NCI-H82 (cell line): ENCODE measurements around the gene EIF4G2.
"Not testable (repeated sequence)": the region's sequence is repeated elsewhere in the genome, so short reads cannot be mapped to it uniquely, and the experiment has no call there.

Source experiments
- DNase-seq: peaks from one replicate; lab custom pipeline; 2025; lab: John Stamatoyannopoulos, UW

The EIF4G2 gene

DNA sequence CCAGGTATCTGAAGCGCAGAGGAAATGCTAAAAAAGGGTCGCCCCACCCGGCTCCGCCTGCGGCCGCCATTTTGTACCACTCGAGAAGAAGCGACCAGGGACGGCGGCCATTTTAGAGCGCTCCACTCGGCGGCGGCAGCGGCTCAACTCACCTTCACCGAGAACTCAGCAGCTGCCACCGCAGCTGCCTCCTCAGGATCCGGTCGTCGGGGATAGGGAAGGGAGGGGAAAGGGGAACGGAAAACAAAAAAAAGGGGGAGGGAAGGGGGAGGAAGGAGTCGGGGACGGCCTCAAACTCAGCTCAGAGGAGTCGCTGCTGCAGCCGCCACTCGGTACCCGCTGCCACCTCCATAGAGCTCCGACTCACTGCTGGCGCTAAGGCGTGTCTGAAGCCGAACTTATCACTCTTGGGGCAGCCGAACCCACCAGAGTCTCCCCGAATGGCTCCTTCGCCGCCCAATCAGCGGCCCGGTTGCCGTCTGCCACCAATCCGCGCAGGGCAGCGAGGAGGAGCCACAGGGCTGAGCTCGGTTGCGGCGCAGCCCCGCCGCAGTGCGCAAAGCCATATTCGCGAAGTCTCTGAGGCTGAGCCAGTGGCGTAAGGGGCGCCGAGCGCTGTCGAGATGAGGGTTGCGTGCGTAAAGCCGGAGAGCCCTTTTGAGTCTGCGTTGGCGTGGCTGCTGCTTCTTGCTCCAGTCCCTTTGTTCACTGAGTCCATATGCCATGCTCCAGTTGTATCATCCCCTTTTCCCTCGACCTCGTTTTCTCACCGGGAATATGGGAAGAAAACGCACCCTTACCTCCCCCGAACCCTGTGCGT, at the start of gene EIF4G2:
EIF4G2 (minus strand) TSS at position 374 of the 820 bp plus-strand sequence.
- DNase-seq: peak; percentile 98

DNA sequence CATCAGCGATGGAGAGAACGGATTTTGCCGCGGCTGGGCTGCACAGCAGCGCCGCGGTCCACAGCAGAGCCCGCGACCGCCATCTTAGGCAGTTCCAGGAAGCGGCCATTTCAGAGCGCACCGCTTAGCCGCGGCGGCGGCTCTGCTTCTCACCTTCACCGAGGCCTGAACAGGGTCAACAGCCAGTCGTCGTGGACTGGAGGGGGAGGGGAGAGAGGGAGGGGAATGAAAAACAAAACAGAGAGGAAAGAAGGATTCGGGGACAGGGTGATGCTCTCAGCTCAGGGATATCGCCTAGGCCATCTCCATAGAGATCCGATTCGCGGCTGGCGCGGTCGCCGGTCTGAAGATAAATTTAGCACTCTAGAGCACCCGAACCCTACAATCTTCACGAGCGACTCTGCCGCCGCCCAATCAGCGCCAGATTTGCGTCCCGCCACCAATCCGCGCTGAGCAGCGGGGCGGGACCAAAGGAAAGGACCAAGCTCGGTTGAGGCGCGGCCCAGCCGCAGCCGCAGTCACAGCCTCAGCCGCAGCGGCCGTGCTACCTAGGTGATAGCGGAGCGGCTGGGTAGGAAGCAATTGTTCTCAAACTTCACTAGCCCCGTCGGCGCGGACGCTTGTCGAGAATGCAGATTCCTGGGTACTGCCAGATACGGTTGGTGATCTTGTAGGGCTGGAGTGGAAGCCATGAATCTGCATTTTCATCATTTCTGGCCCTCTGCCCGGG, 49.1 kb upstream of the EIF4G2 start, which contains the start of gene ZBED5:
ZBED5 (minus strand) TSS at position 345 of the 730 bp plus-strand sequence. CDS start 3,108 bp downstream, outside the sequence.
- DNase-seq: peak; percentile 97

DNA sequence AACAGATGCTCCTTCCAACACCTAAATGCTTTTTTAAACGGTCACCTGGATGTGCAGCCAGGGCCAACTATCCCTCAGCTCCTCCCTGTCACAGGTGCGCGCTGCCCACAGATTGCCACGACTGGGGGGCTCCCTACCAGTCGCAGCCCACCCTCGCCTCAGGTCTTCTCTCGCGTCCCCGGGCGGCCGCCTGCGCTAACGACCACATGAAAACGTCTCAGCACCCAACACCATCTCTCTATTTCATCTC, 48.7 kb upstream of the EIF4G2 start:
- DNase-seq: no peak

DNA sequence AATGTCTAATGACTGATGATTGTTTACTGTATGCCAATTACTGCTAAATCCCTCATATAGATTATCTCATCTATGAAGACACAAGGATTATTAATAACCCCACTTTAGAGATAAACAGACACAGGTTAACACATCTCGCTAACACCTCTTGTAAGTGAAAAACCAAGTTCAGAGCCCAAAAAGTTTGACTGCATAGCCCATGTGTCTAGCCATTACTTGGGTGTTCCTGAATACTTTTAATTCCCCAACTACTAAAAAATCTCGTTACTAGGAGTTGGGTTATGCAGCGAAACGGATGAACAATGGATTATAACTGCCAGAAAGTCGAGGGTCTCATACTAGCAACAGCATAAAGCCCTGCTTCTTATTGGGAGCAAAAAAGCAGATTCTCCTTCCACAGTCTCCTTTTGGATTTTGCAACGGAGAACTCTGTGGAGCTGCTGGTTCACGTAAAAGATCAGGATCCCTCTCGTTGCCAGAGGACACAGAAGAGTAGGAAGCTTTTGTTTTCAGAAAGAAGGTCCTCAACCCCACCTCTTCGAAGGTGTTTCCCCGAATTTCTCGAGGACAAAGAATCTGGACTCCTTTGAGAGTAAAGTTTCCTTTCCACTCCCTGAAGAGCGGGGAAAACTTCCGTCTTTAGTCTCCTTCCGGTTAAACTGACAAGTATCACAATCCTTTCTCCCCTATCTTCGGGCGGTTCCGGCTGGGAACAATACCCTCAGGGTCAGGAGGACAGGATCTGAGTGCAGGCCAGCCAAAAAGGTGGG, 48.1 kb upstream of the EIF4G2 start:
- DNase-seq: peak; percentile 62

DNA sequence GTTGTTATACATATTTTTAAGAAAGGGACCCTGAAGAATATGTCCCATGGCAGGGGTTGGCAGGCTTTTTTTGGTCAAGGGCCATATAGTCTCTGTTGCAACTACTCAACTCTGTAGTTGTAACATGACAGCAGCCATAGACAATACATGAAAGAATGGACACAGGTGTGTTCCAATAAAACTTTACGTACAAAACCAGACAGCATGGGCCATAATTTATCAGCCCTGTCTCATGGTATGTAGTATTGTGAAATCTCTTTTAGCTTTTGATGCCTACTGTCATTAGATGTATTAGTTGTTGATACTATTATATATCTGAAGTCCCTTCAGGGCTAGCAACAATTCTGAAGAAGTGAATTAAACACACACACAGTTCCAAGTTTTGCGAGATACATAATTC, 46.6 kb upstream of the EIF4G2 start:
- DNase-seq: no peak

DNA sequence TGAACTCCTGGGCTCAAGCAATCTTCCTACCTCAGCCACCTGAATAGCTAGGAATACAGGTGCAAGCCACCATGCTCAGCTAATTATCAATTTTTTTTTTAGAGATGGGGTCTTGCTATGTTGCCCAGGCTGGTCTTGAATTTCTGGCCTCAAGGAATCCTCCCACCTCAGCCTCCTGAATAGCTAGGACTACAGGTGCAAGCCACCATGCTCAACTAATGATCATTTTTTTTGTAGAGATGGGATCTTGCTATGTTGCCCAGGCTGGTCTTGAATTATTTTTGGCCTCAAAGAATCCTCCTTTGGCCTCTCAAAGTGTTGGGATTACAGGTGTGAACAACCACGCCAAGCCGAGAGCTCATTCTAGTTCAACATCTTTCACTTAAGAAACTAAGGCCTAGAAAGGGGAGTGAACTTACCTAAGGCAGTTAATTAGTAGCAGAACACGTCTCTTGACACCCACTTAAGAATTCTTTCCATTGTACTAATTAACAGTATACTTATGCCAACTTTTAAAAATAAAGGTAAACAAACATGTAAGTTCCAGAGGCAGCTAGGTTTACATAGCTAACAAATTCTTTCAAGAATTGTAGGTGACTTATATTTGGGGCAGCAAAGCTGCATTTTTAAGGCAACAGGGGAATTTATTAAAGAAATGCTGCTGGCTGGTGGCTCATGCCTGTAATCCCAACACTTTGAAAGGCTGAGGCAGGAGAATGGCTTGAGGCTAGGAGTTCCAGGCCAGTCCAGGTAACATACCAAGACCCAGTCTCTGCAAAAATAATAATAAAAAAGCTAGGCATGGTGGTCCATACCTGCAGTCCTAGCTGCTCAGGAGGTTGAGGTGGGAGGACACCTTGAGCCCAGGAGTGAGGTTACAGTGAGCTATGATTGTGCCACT, 39.5 kb upstream of the EIF4G2 start:
- no peak for DNase-seq

DNA sequence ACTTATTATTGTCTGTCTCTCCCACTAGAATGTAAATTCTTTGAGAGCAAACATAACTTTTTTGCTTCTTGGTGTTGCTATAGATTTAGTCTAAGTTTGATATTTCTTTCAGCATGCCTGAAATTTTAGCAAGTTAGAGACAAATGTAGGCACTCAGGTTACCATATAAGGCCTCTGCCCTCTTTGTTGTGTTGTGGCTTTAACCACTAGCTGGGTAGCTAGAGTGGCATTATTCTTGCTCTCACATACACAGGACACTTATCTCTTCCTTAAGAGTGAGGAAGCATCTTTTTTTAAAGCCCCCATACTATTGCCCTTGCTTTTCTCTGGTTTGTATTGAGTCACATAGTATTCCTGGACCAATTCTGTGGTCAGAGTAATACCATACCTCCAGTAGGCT, 37.9 kb upstream of the EIF4G2 start:
- no peak for DNase-seq

DNA sequence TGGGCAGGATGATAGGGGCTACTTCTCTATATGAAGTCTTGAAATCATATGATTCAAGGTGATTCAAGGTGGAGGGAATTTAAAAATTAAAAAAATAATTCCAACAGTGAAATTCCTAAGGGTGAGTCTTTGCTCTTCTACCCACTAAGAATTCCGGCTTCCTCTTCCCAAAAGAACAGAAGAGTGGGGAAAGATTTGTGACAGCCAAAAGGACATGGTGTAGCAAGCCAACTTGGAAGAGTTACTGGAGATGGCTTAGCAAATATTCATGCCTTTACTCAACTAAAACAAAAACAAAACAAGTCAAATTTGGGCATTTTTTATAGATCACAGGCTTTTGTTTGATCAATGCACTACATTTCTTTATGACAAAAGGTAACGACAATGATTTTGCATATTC, 36.9 kb upstream of the EIF4G2 start:
- no peak for DNase-seq

DNA sequence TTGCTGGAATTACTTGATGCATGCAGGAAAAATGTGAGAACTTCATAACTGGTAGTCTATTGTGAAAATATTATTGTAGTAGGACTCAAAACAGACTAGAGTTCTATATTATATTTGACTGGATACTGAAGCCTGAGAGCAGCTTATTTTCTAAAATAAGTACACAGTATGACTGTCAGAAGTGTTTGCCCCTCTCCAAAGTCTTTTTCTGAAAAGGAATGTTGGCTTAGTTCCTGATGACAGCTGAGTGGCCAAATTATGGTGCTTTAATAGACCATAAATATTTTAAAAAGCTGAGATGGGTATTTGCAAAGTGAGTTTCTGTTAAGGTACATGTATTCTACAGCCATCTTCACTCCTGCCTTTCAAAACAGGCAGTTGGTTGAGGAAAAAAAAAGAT, 36.1 kb upstream of the EIF4G2 start:
- DNase-seq: no peak

DNA sequence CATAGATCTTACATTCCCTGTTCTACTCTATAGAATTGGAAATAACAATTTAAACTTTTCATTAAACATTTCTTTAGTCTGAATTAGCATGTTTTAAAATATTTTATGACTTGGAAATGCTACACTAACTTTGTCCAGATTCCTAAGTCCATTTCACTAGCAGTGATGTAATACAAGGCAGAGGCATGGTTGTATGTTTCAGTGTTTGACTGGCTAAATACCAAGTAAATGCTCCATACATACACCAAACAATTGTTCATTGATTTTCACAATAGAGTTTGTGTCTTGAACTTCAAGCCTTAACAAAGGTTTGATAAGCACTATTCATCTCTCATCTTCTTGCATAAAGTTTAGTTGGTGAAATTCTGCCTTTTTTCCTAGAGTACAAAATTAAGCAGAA, 35.6 kb upstream of the EIF4G2 start:
- no peak for DNase-seq

DNA sequence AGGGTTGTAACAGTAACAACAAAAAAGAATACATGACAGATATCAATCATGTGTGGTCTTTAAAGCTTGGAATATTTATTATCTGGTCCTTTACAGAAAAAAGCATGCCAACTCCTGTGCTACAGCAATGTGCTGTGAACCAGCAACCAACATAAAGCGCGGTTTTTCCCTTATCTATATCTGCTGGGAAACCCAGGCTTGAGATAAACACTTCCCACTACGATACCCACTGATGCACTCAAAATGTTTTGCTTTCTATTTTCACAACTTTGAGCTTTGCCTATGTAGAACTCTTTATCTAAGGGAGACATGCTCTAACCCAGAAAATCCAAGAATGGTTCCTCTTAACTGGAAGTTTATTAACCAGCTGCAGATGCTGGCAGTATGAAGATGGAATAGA, 30.2 kb upstream of the EIF4G2 start:
- DNase-seq: no peak

DNA sequence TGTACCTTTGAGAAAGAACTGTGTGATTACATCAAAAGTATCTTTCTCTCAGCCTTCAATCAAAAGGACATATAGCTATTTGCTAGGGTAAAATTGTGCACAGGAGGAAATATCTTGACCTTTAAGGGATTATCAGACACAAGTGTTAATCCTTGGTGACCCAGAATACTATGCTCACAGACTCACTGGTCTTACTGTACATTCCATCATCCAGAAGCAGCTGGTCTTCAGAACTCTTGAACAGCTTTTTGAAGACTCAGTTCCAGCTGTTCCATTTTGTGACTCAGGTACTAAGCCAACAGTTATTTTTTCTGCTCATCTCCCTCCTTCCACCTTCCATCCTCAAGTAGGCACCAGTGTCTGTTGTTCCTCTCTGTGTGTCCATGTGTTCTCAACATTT, 29.4 kb upstream of the EIF4G2 start:
- no peak for DNase-seq

DNA sequence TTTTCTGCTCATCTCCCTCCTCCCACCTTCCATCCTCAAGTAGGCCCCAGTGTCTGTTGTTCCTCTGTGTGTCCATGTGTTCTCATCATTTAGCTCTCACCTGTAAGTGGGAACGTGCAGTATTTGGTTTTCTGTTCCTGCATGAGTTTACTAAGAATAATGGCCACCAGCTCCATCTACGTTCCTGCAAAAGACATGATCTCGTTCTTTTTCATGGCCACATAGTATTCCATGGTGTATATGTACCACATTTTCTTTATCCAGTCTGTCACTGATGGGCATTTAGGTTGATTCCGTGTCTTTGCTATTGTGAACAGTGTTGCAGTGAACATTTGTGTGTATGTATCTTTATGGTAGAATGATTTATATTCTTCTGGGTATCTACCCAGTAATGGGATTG, 28.2 kb upstream of the EIF4G2 start:
- DNase-seq: not testable (repeated sequence)

DNA sequence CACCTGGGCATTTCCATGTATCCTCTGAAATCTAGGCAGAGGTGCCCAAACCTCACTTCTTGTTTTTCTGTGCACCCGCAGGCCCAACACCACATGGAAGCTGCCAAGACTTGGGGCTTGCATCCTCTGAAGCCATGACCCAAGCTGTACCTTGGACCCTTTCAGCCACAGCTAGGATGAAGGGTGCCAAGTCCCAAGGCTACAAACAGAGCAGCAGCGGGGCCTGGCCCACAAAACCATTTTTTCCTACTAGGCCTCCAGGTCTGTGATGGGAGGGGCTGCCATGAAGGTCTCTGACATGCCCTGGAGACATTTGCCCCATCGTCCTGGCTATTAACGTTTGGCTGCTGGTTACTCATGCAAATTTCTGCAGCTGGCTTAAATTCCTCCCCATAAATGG, 20.4 kb upstream of the EIF4G2 start:
- DNase-seq: no peak

DNA sequence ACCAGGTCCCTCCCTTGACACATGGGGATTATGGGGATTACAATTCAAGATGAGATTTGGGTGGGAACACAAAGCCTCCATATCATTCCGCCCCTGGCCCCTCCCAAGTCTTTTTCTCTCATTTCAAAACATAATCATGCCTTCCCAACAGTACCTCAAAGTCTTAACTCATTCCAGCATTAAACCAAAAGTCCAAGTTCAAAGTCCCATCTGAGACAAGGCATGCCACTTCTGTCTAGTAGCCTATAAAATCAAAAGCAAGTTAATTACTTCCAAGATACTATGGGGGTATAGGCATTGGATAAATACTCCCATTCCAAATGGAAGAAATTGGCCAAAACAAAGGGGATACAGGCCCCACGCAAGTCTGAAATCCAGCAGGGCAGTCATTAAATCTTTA, 19.7 kb upstream of the EIF4G2 start:
- peak; percentile 8 for DNase-seq

DNA sequence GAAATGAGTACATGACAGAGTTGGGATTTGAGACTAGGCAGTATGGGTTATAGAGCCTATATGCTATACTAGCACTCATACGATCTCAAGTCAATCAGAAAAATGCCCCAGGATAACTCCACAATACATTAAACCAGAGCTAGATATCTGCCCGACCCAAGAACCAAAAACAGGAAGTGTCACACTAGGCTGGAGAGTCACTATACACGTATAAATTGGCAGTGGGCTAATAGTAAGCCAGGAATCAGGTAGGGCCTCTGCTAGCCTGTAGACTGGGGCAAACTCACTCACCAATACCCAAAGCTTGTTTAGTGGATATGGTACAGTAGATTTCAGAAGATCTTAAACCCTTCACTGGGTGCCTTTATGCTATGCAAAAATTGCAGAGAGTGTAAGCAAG, 16.2 kb upstream of the EIF4G2 start:
- DNase-seq: no peak

DNA sequence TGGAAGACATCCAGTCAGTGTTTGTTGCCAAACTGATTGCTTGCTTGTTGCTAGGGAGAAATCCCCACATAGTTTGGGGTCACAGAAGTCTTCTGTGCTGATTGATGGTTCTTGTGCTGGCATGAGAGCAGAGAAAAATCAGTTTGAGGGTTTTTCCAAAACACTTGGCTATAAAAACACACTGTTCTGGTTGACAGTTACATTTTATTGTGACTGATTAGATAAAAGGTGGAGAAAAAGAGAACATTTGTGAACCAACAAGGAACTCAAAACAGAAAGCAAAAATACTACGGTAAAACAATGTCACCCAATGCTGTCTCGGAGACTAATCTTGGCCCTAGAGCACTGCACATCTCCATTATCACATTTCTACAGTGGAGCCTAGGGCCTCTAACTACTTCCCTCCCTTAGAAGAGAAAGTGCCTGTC, 14.4 kb upstream of the EIF4G2 start:
- DNase-seq: no peak

DNA sequence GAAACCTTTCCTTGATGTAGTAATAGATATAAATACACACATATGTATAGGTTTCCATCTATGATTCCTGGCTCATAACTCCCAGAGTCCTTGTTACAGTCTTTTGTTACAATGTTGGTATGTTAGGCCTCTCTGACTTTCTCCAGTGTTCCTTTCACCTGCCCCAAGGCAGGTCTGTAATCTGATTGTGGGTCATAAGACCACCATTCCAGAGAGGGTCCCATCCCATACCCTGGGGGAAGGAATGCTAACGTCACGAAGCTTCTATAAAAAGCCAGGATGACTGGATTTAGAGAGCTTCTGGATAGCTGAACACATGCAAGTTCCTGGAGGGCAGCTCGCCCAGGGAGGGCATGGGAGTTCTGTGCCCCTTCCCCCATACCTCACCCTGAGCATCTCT, 13.8 kb upstream of the EIF4G2 start:
- not testable (repeated sequence) for DNase-seq

DNA sequence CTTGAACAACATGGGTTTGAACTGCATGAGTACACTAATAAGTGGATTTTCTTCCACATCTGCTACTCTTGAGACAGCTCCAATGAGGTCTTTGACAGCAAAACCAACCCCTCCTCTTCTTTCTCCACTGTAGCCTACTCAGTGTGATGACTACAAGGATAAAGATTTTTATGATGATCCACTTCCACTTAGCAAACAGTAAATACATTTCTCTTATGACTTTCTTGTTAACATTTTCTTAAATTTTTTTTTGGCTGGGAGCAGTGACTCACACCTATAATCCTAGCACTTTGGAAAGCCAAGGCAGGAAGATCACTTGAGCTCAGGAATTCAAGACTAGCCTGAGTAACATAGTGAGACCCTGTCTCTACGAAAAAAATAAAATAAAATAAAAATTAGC, 9.9 kb upstream of the EIF4G2 start:
- peak; percentile 67 for DNase-seq

DNA sequence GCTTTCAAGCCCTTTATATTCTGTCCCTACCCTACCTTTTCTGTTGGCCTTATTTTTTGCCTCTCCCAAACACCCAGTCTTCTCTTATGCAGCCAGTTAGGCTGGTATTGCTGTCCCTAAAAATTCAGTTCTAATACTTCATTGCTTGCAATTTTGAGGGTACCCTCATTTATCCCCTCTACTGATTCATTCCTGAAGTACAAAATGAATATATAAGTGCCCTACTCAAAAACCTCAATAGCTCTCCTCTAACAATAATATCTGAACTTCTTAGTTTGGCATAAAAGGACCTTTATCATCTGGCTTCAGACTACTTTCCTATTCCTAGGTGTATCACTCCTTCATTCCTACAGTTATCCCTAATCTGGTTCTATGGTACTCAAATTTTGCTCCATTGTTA, 5.2 kb upstream of the EIF4G2 start:
- no peak for DNase-seq

DNA sequence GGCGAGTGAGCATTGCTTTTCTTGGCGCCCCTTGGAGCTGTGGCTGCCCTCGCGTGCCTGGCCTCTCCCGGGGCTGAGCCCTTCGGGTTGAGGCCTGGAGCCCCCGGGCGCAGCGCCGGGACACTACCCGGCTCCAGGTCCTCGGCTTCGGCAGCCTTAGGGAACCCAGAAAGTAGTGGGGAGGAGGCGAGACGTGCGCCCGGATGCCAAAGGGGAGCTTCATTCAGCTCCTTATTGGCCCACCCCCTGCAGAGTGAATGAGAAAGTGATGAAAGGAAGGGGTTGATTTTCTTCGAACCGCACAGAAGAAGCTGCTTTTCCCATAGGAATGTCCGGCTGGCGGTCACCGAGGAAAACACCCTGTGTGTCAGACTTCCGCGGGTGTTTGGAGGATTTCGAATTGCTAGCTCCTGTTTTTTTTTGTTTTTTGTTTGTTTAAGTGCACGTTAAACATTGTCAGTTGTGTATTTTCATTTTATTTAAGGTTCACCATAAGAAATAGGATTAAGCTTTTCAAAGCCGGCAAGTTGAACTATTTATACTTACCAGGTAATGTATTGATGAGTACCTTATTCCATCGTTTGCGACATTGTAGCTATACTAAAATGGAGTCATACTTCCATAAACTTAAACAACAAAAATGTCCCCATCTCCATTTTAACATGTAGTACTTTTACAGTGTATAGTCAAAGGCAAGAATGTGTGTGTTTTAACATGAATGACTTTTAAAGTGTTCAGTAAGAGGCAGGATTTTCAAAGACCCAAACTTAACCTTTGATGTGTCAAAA, 841 bp upstream of the EIF4G2 start:
- DNase-seq: peak; percentile 72
